Glutamatergic neuron (in vitro differentiated cells): ENCODE results near the gene IRF6. TPM values are rescaled to one million over a fixed set of nuclear protein-coding genes. Genes with fewer than 3 reads are reported as not detected.

Experiments used
- DNase-seq: peaks from one replicate; pipeline ENCODE4 v3.0.0; 2022
- H3K27ac Mint-ChIP-seq: one replicate; pipeline ENCODE4 v1.8.0; 2020; ENCODE audit warnings: mild to moderate bottlenecking, mixed read lengths, inconsistent platforms; ENCODE audit not compliant: unreplicated experiment
- H3K27me3 Mint-ChIP-seq: one replicate; pipeline ENCODE4 v1.8.0; 2020; ENCODE audit warnings: mild to moderate bottlenecking, moderate library complexity, mixed read lengths, inconsistent platforms; ENCODE audit not compliant: unreplicated experiment
- H3K36me3 Mint-ChIP-seq: one replicate; pipeline ENCODE4 v1.8.0; 2020; ENCODE audit warnings: mild to moderate bottlenecking, mixed read lengths, inconsistent platforms; ENCODE audit not compliant: unreplicated experiment
- H3K4me1 Mint-ChIP-seq: one replicate; pipeline ENCODE4 v1.8.0; 2020; ENCODE audit warnings: mild to moderate bottlenecking, low read depth, mixed read lengths, inconsistent platforms; ENCODE audit not compliant: unreplicated experiment
- H3K4me3 Mint-ChIP-seq: one replicate; pipeline ENCODE4 v1.8.0; 2020; ENCODE audit warnings: mild to moderate bottlenecking, mixed read lengths, inconsistent platforms; ENCODE audit not compliant: unreplicated experiment
- H3K9me3 Mint-ChIP-seq: one replicate; pipeline ENCODE4 v1.8.0; 2020; ENCODE audit warnings: mild to moderate bottlenecking, moderate library complexity, mixed read lengths, inconsistent platforms; ENCODE audit not compliant: unreplicated experiment
- CTCF ChIP-seq: fragments of 200-600 bp; sonication (generic); IDR thresholded peaks from one replicate; pipeline ENCODE4 v1.5.0; 2021; ENCODE audit not compliant: partially characterized antibody, unreplicated experiment
- total RNA-seq: library from RNA; stranded (reverse); fragmentation: NEBNext Ultra II Directional; extraction: Animal tissue kit (Norgen Biotek cat#: 25700); gene quantifications from one replicate; pipeline ENCODE4 v1.2.1, GENCODE V29; 2021; ENCODE audit not compliant: unreplicated experiment

The IRF6 gene
- total RNA-seq, 1 donor from 2014 or later: 0.47 TPM

- H3K9me3 Mint-ChIP-seq: no peaks in the 10 kb centered on the region
- no peak overlapping the region for H3K4me3 Mint-ChIP-seq
- no peak overlapping the region for H3K27ac Mint-ChIP-seq
- H3K4me1 Mint-ChIP-seq: no peaks in the 10 kb centered on the region
- no peak for DNase-seq
- no peak for TF ChIP-seq CTCF
- no peaks in the 10 kb centered on the region for H3K27me3 Mint-ChIP-seq
- no peaks in the 10 kb centered on the region for H3K36me3 Mint-ChIP-seq
Measured at GRCh38 chr1:209737118-209737505, 68.8 kb downstream of the IRF6 start.

GRCh38 chr1:209736490-209737117 is 69.3 kb downstream of the IRF6 start:
- TF ChIP-seq CTCF: no peak
- no peak overlapping the region for H3K27ac Mint-ChIP-seq
- H3K36me3 Mint-ChIP-seq: no peaks in the 10 kb centered on the region
- H3K9me3 Mint-ChIP-seq: no peaks in the 10 kb centered on the region
- no peak overlapping the region for H3K4me3 Mint-ChIP-seq
- no peaks in the 10 kb centered on the region for H3K4me1 Mint-ChIP-seq
- no peak for DNase-seq
- H3K27me3 Mint-ChIP-seq: no peaks in the 10 kb centered on the region

Other genes with a start within 250 kb of the IRF6 start
- gene CAMK1G, start 222.4 kb downstream of the IRF6 start, total RNA-seq: 2.0 TPM
- 0.54 TPM for gene LAMB3, start 153.7 kb downstream of the IRF6 start, total RNA-seq
- gene G0S2, start 130.7 kb downstream of the IRF6 start, total RNA-seq: 2.5 TPM
- gene HSD11B1, start 101.3 kb downstream of the IRF6 start, total RNA-seq: not detected
- not detected for gene TRAF3IP3, start 50.1 kb downstream of the IRF6 start, total RNA-seq
- 2.3 TPM for gene C1orf74, start 21.6 kb downstream of the IRF6 start, total RNA-seq
- 4.6 TPM for gene UTP25, start 21.8 kb upstream of the IRF6 start, total RNA-seq
- gene SYT14, start 132.1 kb upstream of the IRF6 start, total RNA-seq: 18.1 TPM